ENCODE data around the gene SIGLEC9.

Gene SIGLEC9

DNA sequence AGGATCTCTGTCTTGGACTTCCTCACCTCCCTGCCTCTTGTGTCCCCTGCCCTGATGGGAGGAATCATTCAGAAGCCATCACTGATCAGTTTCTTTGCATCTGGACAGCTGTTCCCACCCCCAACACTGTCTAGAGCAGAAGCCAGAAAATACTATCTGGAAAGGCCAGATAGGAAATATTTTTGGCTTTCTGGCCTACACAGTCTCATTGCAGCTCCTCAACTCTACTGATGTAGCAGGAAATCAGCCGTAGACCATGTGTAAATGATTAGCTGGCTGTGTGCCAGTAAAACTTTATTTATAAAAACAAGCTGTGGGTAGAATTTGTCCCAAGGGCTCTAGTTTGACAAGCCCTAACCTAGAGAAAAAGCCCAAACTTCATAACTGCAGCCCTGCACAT lies 23.0 kb downstream of the SIGLEC9 start:
- DNase-seq, result no peak

DNA sequence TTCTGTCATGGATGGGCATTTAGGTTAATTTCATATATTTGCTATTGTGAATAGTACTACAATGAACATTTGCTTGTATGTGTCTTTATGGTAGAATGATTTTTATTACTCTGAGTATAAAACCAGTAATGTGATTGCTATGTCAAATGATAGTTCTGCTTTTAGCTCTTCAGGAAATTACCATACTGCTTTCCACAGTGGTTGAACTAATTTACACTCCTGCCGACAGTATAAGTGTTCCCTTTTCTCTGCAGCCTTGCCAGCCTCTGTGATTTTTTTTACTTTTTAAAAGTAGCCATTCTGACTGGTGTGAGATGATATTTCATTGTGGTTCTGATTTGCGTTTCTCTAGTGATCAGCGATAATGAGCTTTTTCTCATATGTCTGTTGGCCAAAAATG lies 23.9 kb downstream of the SIGLEC9 start:
- DNase-seq, result no peak

DNA sequence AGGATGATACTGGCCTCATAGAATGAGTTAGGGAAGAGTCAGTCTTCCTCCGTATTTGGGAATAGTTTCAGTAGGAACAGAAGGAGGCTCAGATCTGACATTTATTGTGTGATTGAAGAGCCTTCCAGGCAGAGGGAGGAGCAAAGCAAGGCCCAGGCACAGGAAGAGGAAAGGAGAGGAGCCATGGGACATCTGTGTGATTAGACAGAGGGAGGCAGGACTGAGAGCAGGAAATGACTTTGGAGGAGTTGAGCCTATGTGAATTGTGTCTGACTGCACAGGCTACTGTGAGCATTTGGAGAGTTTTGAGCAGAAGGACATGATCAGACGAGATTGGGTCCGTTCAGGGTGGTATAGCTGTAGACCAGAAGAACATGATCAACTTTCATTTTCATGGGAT lies 25.9 kb downstream of the SIGLEC9 start:
- no peak for DNase-seq

DNA sequence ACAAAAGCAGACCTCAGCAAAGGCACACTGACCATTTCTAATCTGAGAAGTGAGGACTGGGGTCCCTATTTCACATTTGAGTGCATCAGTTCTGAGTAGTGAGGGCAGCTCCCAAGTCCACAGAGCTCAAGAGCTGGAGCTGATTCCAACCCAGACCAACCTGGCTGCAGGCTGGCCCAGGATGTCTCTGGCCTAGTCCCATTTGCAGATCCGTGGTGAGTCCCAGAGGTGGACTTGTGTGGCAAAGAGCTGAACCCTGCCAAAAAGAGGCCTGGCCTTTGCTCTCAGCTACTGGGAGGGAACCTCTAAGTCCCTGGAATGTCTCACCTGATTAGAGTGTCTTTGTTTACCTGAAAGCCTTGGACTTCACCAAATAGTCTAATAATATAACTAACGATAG lies 32.0 kb downstream of the SIGLEC9 start:
- DNase-seq, result no peak

DNA sequence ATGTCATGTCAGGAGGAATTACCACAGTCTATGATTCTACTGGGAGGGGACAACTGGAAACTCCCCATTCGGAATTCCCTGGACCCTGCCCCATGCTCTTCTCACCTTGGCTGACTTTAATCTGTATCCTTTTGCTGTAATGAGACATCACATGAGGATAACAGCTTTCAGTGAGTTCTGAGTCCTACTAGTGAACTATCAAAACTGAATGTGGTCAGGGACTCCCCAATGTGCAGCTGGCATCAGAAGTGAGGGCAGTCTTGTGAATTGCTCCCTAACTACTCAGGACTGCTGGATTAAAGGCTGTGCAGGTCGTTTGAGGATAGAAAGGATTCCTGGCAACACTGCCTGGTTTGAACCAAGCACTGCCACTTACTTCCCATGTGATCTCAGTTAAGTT lies 32.6 kb downstream of the SIGLEC9 start:
- no peak for DNase-seq

DNA sequence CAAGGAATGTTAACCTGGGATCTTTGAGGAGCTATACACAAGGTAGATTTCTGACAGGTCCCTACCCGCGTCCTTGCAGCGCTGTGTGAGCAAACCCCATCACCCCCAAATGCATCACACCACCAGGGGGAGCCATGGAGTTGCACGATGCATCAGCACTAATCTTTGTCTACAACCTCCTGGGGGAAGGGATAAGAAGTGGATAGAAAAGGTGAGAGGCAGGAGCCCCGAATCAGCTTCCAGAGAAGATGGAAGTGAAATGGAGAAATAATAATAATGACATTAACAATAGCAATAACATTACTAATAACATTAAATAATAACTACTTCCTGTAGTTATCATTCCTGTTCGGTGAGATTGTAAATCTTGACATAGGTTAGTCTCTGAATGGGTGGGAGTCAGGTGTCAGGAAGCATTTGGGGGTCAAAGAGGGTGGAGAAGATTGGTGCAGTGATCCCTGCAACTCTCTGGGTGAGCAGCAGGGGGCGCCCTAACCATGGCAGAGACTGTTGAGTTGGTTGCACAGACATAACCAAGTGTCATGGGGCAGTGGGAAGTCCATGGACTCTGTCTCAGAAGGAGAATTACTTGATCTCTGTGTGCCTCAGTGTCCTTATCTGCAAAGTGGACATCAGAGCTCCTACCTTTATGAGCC lies 33.9 kb downstream of the SIGLEC9 start:
- peak; percentile 71 for DNase-seq

DNA sequence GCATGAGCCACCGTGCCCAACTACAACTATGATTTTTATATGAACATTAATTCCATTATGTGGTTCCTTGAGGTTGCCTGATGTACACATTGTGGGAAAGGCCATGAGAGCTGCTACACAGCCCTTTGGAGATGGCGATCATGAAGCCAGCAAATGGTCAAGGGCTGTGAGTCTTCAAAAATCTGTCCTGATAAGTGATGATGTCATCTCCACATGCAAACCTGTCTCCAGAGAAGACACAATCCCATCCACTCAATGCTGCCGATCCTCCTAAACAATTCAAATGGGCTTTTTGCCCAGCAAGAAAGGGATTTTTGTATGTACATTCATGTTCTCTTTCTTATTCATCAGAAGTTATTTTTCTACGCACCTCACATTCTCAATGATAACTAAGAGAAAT lies 35.0 kb downstream of the SIGLEC9 start:
- DNase-seq, result no peak

DNA sequence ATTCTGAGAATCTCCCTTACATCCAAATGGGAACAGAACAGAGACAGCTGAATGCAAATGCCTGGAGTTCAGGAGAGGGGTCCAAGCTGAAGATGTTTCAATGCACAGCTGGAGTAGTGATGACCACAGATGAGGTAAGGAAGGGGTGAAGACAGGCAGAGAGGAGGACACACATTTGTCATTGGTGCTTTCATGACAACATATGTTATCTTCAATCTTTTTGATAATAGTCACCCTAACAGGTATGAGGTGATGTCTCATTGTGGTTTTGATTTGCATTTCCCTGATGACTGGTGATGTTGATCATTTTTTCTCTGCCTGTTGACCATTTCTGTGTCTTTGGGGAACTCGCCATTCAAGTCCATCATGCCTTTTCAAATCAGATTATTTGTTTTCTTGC lies 36.6 kb downstream of the SIGLEC9 start:
- DNase-seq, result no peak

DNA sequence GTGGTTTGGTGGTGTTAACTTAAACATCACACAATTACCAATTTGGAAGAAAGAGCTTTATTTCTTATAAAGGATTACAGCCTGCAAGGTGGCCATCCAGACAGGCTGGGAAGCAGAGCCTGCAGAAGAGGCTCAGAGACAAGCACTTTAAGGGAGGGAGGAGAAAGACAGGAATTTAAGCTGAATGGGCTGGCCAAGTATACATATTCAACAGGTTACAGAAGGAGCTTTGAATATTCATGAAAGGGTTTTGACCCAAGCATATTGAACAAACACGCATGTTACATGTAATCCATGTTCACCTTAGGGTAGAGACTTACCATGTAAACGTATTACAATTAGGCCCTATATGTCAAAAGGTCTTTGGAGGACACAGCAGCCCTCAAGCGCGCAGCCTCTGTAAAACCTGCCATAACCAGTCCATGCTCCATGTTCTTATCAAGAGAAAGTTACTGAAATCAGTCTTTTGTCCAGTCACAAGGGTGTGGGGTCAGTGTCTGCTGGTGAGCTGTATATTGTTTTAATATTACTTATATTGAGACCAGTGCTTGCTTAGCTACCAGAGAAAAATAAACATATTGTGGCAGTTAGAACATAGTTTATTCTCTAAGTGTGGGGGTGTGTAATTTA lies 37.3 kb downstream of the SIGLEC9 start:
- DNase-seq, result no peak

DNA sequence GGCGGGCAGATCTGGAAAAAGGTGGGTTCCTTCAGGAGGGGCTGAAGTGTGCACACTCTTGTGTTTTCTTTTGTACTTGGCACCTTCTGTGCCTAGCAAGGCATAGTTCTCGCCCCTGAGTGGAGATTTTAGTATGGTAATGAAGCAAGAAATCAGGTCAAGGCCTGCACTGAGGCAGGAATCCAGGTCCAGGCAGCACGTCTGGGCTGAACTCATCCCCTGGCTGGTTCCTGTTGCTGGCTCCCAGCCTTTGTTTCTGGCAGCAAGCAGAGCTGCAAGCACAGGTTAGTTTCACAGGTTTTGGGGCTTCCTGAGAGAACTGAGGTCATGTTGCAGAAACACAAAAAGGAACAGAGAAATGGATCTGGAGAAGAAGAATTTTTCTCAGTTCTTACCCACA lies 38.6 kb downstream of the SIGLEC9 start:
- DNase-seq, result no peak

DNA sequence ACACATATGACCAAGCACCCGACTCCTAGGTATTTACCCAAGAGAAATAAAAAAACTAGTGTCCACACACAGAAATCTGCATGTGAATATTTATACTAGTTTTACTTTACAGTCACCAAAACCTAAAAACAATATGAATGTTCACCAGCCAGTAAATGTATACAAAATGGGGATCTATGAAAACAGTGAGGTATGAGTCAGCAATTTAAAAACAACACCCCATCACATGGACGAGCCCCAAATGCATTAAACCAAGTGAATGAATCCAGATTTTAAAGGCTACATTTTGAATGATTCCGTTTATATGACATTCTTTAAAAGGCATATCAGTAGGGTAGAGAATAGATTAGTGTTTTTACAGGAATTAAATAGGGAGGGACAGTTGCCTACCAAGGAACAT lies 39.5 kb downstream of the SIGLEC9 start:
- no peak for DNase-seq

DNA sequence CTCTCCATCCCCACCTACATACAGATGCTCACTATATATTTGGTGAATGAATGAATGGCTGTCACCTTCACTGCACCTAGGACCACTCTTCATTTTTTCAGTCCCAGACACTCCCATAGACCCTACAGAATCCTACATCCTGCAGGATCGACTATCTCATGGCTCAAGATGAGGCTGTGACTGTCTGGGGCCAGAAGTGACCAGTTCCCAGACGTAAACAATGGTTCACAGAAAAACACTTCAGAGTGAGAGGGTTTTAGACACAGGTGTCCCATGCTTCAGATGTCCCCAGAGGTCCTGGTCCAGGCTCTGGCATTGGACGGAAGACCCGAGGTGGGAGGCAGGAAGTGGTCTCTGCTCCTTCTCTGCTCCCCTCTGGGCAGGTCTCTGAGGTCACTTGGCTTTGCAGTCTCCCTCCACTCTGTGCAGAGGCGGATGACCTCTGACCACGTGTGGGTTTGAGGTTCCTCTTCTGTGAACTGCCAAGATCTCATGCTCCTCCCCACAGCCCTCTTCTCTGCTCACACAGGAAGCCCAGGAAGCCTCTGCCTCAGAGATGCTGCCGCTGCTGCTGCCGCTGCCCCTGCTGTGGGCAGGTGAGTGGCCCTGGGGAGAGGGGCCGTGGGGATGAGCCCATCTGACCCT lies 42.3 kb downstream of the SIGLEC9 start:
- DNase-seq, result no peak

DNA sequence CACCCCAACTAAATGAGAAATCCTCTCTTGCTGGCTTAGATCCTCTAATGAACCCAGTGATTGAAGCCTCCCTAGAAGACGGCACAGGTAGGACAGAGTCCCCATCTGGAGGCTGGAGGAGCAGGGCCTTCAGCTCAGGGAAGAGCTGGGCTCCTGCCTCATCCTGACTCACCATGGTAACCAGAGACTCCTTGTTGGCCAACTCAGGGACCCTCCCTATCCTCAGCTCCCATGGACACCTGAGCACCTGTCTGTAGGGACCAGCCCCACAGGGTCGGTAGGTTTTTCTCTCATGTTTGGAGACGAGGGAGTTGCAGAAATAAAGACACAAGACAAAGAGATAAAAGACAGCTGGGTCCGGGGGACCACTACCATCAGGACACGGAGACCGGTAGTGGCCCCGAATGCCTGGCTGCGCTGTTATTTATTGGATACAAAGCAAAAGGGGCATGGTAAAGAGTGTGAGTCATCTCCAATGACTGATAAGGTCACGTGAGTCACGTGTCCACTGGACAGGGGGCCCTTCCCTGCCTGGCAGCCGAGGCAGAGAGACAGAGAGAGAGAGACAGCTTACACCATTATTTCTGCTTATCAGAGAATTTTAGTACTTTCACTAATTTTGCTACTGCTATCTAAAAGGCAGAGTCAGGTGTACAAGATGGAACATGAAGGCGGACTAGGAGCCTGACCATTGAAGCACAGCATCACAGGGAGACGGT lies 44.0 kb downstream of the SIGLEC9 start:
- no peak for DNase-seq

DNA sequence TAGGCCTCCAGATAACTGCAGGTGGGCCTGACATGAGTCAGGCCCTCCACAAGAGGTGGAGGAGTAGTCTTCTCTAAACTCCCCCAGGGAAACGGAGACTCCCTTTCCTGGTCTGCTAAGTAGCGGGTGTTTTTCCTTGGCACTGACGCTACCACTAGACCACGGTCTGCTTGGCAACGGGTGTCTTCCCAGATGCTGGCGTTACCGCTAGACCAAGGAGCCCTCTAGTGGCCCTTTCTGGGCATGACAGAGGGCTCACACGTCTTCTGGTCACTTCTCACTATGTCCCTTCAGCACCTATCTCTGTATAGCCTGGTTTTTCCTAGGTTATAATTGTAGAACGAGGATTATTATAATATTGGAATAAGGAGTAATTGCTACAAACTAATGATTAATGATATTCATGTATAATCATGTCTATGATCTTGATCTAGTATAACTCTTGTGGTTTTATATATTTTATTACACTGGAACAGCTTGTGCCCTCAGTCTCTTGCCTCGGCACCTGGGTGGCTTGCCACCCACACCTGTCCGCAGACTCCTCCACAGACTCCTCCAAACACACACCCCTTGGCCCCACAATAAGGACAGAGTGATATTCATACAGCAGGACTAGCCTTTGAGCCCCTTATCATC lies 44.7 kb downstream of the SIGLEC9 start:
- peak; percentile 66 for DNase-seq

DNA sequence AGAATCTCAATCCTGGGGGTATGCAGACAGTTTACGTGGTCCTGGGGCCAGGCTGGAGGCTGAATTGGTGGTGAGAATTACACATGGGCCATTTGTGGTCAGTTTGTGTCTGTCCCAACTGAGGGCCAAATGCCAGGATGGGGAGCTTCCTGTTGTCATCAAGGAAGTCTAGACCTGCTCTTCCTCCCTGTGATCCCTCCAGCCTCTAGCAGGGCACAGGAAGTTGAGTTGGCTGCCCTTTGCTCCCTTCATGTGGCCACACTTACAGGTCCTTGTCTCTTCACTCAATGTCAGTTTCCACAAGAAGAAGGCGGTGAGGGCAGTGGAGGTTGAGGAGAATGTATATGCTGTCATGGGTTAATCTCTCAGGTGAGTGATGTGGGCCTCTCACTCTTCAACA lies 47.5 kb downstream of the SIGLEC9 start:
- DNase-seq, result no peak

DNA sequence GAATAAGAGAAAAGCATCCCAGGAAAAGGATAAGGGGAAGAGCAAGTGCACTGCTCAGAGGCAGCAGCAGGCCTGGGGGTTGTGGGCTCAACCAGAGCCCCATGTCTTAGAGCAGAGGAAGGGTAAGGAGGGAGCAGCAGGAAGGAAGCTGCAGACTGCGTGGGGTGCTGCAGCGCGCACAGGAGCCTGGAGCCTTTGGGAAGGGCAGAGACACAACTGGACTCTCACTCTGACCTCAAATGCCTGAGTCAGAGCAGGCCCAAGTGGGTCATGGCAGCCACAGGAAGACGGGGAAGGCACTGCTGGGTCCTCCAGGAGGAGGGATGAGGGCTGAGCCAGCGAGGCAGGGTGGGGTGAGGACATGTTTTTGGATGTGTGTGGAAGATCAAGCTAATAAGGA lies 49.0 kb downstream of the SIGLEC9 start:
- no peak for DNase-seq

DNA sequence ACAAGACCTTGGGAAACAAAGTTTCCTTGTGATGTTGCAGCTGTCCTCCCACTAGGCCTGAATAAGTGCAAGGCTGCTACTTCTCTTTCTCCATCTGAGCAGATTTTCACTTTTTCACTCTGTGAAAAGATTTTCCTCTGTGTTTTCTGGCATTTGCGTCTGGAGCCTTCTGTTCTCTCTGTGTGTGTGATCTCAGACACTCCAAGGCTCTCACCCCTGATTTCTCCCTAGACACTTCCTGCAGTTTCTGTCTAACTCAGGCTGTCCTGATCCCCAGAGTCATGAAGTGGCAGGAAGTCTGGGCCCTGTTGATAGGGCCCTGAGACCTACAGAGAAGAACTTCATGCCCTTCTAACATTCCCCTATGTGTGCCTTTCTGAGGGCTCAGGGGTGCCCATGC lies 54.5 kb downstream of the SIGLEC9 start:
- DNase-seq, result no peak
